ENCODE measurements around the gene OOSP2.

DNA sequence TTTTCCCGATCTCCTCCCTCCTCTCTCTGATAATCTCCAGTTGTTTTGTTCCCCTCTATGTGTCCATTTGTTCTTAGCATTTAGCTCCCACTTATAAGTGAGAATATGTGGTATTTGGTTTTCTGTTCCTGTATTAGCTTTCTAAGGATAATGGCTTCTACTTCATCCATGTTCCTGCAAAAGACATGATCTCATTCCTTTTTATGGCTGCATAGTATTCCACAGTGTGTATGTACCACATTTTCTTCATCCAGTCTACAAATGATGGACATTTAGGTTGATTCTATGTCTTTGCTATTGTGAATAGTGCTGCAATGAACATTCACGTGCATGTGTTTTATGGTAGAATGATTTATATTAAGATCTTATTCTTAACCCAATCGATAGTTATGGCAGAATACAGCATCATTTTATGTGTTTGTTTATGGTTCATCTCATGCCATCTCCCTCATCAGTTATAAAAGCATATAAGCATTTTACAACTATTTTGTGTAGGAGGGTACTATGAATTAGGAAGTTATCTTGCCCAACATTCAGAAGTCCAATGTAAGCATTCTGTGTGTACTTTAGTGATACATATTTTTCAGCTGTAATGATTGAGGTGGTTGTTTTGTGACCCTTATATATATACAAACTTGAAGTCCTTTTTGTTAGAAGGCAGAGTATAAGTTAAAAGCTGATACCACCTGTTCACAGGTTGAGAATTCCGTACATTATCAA lies 19.5 kb downstream of the OOSP2 start:
- TF ChIP-seq, protein P1, sequence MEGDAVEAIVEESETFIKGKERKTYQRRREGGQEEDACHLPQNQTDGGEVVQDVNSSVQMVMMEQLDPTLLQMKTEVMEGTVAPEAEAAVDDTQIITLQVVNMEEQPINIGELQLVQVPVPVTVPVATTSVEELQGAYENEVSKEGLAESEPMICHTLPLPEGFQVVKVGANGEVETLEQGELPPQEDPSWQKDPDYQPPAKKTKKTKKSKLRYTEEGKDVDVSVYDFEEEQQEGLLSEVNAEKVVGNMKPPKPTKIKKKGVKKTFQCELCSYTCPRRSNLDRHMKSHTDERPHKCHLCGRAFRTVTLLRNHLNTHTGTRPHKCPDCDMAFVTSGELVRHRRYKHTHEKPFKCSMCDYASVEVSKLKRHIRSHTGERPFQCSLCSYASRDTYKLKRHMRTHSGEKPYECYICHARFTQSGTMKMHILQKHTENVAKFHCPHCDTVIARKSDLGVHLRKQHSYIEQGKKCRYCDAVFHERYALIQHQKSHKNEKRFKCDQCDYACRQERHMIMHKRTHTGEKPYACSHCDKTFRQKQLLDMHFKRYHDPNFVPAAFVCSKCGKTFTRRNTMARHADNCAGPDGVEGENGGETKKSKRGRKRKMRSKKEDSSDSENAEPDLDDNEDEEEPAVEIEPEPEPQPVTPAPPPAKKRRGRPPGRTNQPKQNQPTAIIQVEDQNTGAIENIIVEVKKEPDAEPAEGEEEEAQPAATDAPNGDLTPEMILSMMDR (IDR thresholded peaks at IDR 0.05; ENCODE audit: insufficient read depth, low read depth, low read length) = no peak
- TF ChIP-seq EZH2 (IDR thresholded peaks at IDR 0.05; ENCODE audit: insufficient read depth, low read length) = no peak
